PC-3 (cell line): Measurements from ENCODE around the gene PDLIM1. TPM values are rescaled to one million over a fixed set of nuclear protein-coding genes. Genes with fewer than 3 reads are reported as not detected.

ENCODE experiments used
- ATAC-seq: fragments of 200-7000 bp; cut with Tn5 transposase; 2 replicates; pipeline ENCODE4 v1.9.1; 2020; ENCODE audit warnings: mild to moderate bottlenecking, moderate library complexity
- BruUV-seq: library from RNA; stranded (reverse); fragments of 400-500 nt; replicated peaks from 2 replicates; lab custom pipeline; 2021; lab: Mats Ljungman, UMichigan
- CTCF ChIA-PET: fragments of 300-600 bp; sonication (Branson Sonifier 250); formaldehyde crosslinking; loops from one replicate; lab custom pipeline; 2022; ENCODE audit warnings: antibody characterized with exemption; lab: Charles Lee
- POLR2A ChIA-PET: fragments of 300-600 bp; sonication (Branson Sonifier 250); formaldehyde crosslinking; loops from one replicate; lab custom pipeline; 2022; ENCODE audit warnings: antibody characterized with exemption; ENCODE audit not compliant: unreplicated experiment; lab: Charles Lee
- DNase-seq: peaks from one replicate; pipeline ENCODE4 v3.0.0-alpha.2; 2015
- H2AFZ ChIP-seq: fragments of 300-600 bp; sonication (generic); 2 replicates; pipeline ENCODE4 v1.6.0; 2016; ENCODE audit warnings: antibody characterized with exemption, low read length
- H3F3A ChIP-seq: fragments of 300-600 bp; sonication (generic); one replicate; pipeline ENCODE4 v1.6.0; 2017; ENCODE audit warnings: antibody characterized with exemption, low read length, control low read depth, mild to moderate bottlenecking; ENCODE audit not compliant: unreplicated experiment
- H3K27ac ChIP-seq: fragments of 300-600 bp; sonication (generic); 2 replicates; pipeline ENCODE4 v1.5.1; 2016; ENCODE audit warnings: mild to moderate bottlenecking, low read length
- H3K27me3 ChIP-seq: fragments of 300-600 bp; sonication (generic); 2 replicates; pipeline ENCODE4 v1.6.1; 2016; ENCODE audit warnings: low read length, mixed read lengths
- H3K36me3 ChIP-seq: fragments of 300-600 bp; sonication (generic); 2 replicates; pipeline ENCODE4 v1.6.1; 2016; ENCODE audit warnings: low read depth, mixed run types, low read length, mixed read lengths
- H3K4me1 ChIP-seq: fragments of 300-600 bp; sonication (generic); 2 replicates; pipeline ENCODE4 v1.5.1; 2016; ENCODE audit warnings: low read length; ENCODE audit not compliant: insufficient read depth
- H3K4me2 ChIP-seq: fragments of 300-600 bp; sonication (generic); 2 replicates; pipeline ENCODE4 v1.6.0; 2016; ENCODE audit warnings: low read length
- H3K4me3 ChIP-seq: fragments of 300-600 bp; sonication (generic); 2 replicates; pipeline ENCODE4 v1.5.1; 2016; ENCODE audit warnings: mild to moderate bottlenecking, low read length, mixed read lengths
- H3K79me2 ChIP-seq: fragments of 300-600 bp; sonication (generic); 2 replicates; pipeline ENCODE4 v1.6.1; 2017; ENCODE audit warnings: low read length, mixed read lengths
- H3K9ac ChIP-seq: fragments of 300-600 bp; sonication (generic); 2 replicates; pipeline ENCODE4 v1.6.0; 2016; ENCODE audit warnings: mild to moderate bottlenecking, low read length
- H3K9me2 ChIP-seq: fragments of 300-600 bp; sonication (generic); replicated peaks from 2 replicates; pipeline ENCODE4 v1.6.1; 2016; ENCODE audit warnings: mixed run types, low read length, mixed read lengths
- H3K9me3 ChIP-seq: fragments of 300-600 bp; sonication (generic); 2 replicates; pipeline ENCODE4 v1.6.1; 2016; ENCODE audit warnings: low read length, mixed read lengths
- H4K20me1 ChIP-seq: fragments of 300-600 bp; sonication (generic); 2 replicates; pipeline ENCODE4 v1.6.1; 2016; ENCODE audit warnings: low read length, mixed read lengths
- CTCF ChIP-seq: fragments of 300-600 bp; sonication (generic); conservative IDR thresholded peaks from 2 replicates; pipeline ENCODE4 v1.5.1; 2017; ENCODE audit warnings: antibody characterized with exemption, low read depth, mild to moderate bottlenecking, low read length
- EZH2 ChIP-seq: fragments of 300-600 bp; sonication (generic); IDR thresholded peaks from one replicate; pipeline ENCODE4 v1.6.1; 2017; ENCODE audit warnings: antibody characterized with exemption, mild to moderate bottlenecking, low read length; ENCODE audit not compliant: unreplicated experiment
- EZH2phosphoT487 ChIP-seq: fragments of 300-600 bp; sonication (generic); IDR thresholded peaks from 2 replicates; pipeline ENCODE4 v1.6.1; 2018; ENCODE audit warnings: mild to moderate bottlenecking, antibody characterized with exemption, low read length, borderline replicate concordance
- intact Hi-C: fragments of 100-400 bp; cut with micrococcal nuclease; formaldehyde crosslinking; loops from 2 replicates; pipeline ENCODE4 v1.9.0; 2023
- total RNA-seq: library from RNA; depleted of rRNA; stranded (reverse); fragments of >200 nt; gene quantifications from 2 replicates; pipeline ENCODE4 v1.2.3, GENCODE V29; 2014

Gene PDLIM1
- total RNA-seq, 1 experiment from 2014 or later = 28.2 TPM

- ChIA-PET CTCF (no interaction called here), POLR2A (interaction anchor here (0.6 kb wide), 1 partner anchor 44 kb away, joined by 3 read pairs; no protein-coding TSS in a partner anchor)
- Histone ChIP-seq H3K4me2 (peak overlapping the region; percentile 98), H3F3A (no peaks in the 10 kb centered on the region), H3K9me2 (no peaks in the 10 kb centered on the region), H2AFZ (0 out of 2 replicates have a peak overlapping the region, but pooled peaks have one; percentile 81), H3K79me2 (peaks cover 64% of the 10 kb centered on the region), H4K20me1 (peaks cover 21% of the 10 kb centered on the region; the same call in 1 of the 2 replicates), H3K4me3 (peak overlapping the region; percentile 95), H3K36me3 (no peaks in the 10 kb centered on the region), H3K9me3 (no peaks in the 10 kb centered on the region), H3K27ac (peak overlapping the region; percentile 29; the same call in 1 of the 2 replicates), H3K4me1 (peaks cover 26% of the 10 kb centered on the region), H3K27me3 (no peaks in the 10 kb centered on the region), H3K9ac (peak overlapping the region; percentile 91)
- DNase-seq = peak; percentile 71
- peak; percentile 23 for ATAC-seq
- no TSS peak for BruUV-seq
- TF ChIP-seq CTCF (peak; percentile 45), EZH2phosphoT487 (no peak), EZH2 (no peak)
- intact Hi-C loops = loop anchor here (2.0 to 5.0 kb wide), 5 partner anchors 16 to 74 kb away; no protein-coding TSS in a partner anchor
Observed at GRCh38 chr10:95289003-95289920, 1.5 kb downstream of the PDLIM1 start.

- DNase-seq (no peak), ATAC-seq (peak; percentile 13)
- Histone ChIP-seq H3K36me3 (no peaks in the 10 kb centered on the region), H3K9me3 (no peaks in the 10 kb centered on the region), H3K27ac (no peak overlapping the region), H3F3A (no peaks in the 10 kb centered on the region), H3K4me1 (peaks cover 26% of the 10 kb centered on the region), H2AFZ (no peak overlapping the region), H3K79me2 (peaks cover 74% of the 10 kb centered on the region), H3K9ac (no peak overlapping the region), H3K4me3 (peak overlapping the region; percentile 95), H4K20me1 (peaks cover 21% of the 10 kb centered on the region; the same call in 1 of the 2 replicates), H3K4me2 (peak overlapping the region; percentile 98), H3K9me2 (no peaks in the 10 kb centered on the region), H3K27me3 (no peaks in the 10 kb centered on the region)
- POLR2A ChIA-PET = interaction anchor here (0.6 kb wide), 1 partner anchor 45 kb away, joined by 3 read pairs; no protein-coding TSS in a partner anchor
- intact Hi-C loops = loop anchor here (2.0 to 5.0 kb wide), 5 partner anchors 16 to 74 kb away; no protein-coding TSS in a partner anchor
- BruUV-seq = no TSS peak
- no peak for TF ChIP-seq EZH2
- TF ChIP-seq EZH2phosphoT487 = no peak
- TF ChIP-seq CTCF = no peak
- CTCF ChIA-PET = interaction anchor here (0.7 kb wide), 1 partner anchor 27 kb away, joined by 5 read pairs; no protein-coding TSS in a partner anchor
Observed at GRCh38 chr10:95288303-95288702, 2.5 kb downstream of the PDLIM1 start.
